GM21528 (cell line): ENCODE results near the gene CAMK1G.

Experiments used
- ATAC-seq: cut with Tn5 transposase; IDR thresholded peaks from one replicate; pipeline ENCODE4 v1.9.1; 2021; ENCODE audit warnings: mild to moderate bottlenecking, moderate library complexity; ENCODE audit not compliant: unreplicated experiment, low FRiP score

The CAMK1G gene

GRCh38 chr1:209630383-209631225, 47.1 kb downstream of the CAMK1G start:
- no peak for ATAC-seq

- no peak for ATAC-seq
Measured at GRCh38 chr1:209633335-209633997, 50.0 kb downstream of the CAMK1G start.

- ATAC-seq: no peak
Measured at GRCh38 chr1:209634005-209634737, 50.7 kb downstream of the CAMK1G start.

- ATAC-seq: no peak
Measured at GRCh38 chr1:209635850-209636249, 52.3 kb downstream of the CAMK1G start.

- ATAC-seq: no peak
Measured at GRCh38 chr1:209641832-209642172, 58.3 kb downstream of the CAMK1G start.

- ATAC-seq: no peak
Measured at GRCh38 chr1:209642816-209643215, 59.3 kb downstream of the CAMK1G start.

GRCh38 chr1:209643285-209644020, 59.9 kb downstream of the CAMK1G start:
- no peak for ATAC-seq

- no peak for ATAC-seq
Measured at GRCh38 chr1:209645574-209646452, 62.3 kb downstream of the CAMK1G start.

GRCh38 chr1:209646558-209646957, 63.0 kb downstream of the CAMK1G start:
- no peak for ATAC-seq

- ATAC-seq: no peak
Measured at GRCh38 chr1:209647156-209647555, 63.6 kb downstream of the CAMK1G start.

- ATAC-seq: no peak
Measured at GRCh38 chr1:209648346-209648745, 64.8 kb downstream of the CAMK1G start.

GRCh38 chr1:209648931-209649776, 65.6 kb downstream of the CAMK1G start:
- no peak for ATAC-seq

GRCh38 chr1:209650454-209650853, 66.9 kb downstream of the CAMK1G start:
- no peak for ATAC-seq

GRCh38 chr1:209651138-209651587, 67.6 kb downstream of the CAMK1G start:
- ATAC-seq: peak; percentile 48

GRCh38 chr1:209652121-209652735, 68.7 kb downstream of the CAMK1G start, which contains the start of gene LAMB3:
TSS of gene LAMB3 (minus strand) at chr1:209652425. CDS start at chr1:209650944, 1,481 bp downstream.
- no peak for ATAC-seq

- no peak for ATAC-seq
Measured at GRCh38 chr1:209652873-209653401, 69.4 kb downstream of the CAMK1G start.

- no peak for ATAC-seq
Measured at GRCh38 chr1:209653915-209654351, 70.4 kb downstream of the CAMK1G start.
